HCT116 (cell line): Measurements from ENCODE around the gene ZNF492. TPM values are rescaled to one million over a fixed set of nuclear protein-coding genes. Genes with fewer than 3 reads are reported as not detected.

Source experiments
- ATAC-seq: fragments of 200-7000 bp; cut with Tn5 transposase; 2 replicates; pipeline ENCODE4 v1.9.1; 2020; ENCODE audit warnings: mild to moderate bottlenecking, moderate library complexity
- BruUV-seq: library from RNA; stranded (reverse); fragments of 400-500 nt; replicated peaks from 2 replicates; lab custom pipeline; 2021; lab: Mats Ljungman, UMichigan
- CTCF ChIA-PET: fragments of 300-600 bp; sonication (Branson Sonifier 250); formaldehyde crosslinking; loops from one replicate; lab custom pipeline; 2021; ENCODE audit warnings: antibody characterized with exemption; lab: Charles Lee
- POLR2A ChIA-PET: fragments of 300-600, 350-600 bp; sonication (Branson Sonifier 250); formaldehyde crosslinking; loops from one replicate; lab custom pipeline; 2021; ENCODE audit warnings: antibody characterized with exemption; lab: Charles Lee
- RAD21 ChIA-PET, 2 experiments: fragments of 300-600 bp; sonication (Branson Sonifier 250); formaldehyde crosslinking; loops; one replicate each; lab custom pipeline; 2023; ENCODE audit warnings: low total read pairs in 2 of 2; ENCODE audit not compliant: uncharacterized antibody in 2 of 2, unreplicated experiment in 2 of 2, low non-redundant PET in 1 of 2; lab: Charles Lee
- DNase-seq: peaks from one replicate; pipeline ENCODE4 v3.0.0-alpha.2; 2010; ENCODE audit warnings: low read depth, low spot score
- H2AFZ ChIP-seq: fragments of 200-600 bp; shearing (Covaris generic), sonication (generic); 2 replicates; pipeline ENCODE4 v1.6.1; 2017; ENCODE audit warnings: low read depth, mixed run types, mixed read lengths, antibody characterized with exemption, low read length; ENCODE audit not compliant: poor library complexity, severe bottlenecking
- H3K27ac ChIP-seq: 2 replicates; pipeline ENCODE4 v1.5.1; 2012; ENCODE audit warnings: low read depth, low read length
- H3K27me3 ChIP-seq: fragments of 200-600 bp; sonication (generic); 2 replicates; pipeline ENCODE4 v1.6.1; 2016; ENCODE audit warnings: mixed run types, low read length, mixed read lengths; ENCODE audit not compliant: insufficient read depth
- H3K36me3 ChIP-seq, 2 experiments: fragments of 200-500 bp in 1 of 2; fragments of 200-600 bp in 1 of 2; sonication (Bioruptor generic) in 1 of 2; sonication (generic) in 1 of 2; 2 replicates each; pipeline versions ENCODE4 v1.5.1 to v1.6.1; 2014 to 2016; ENCODE audit warnings: low read length in 2 of 2, inconsistent platforms in 1 of 2, mixed read lengths in 1 of 2, mixed run types in 1 of 2; ENCODE audit not compliant: insufficient read depth in 2 of 2, control insufficient read depth in 1 of 2
- H3K4me1 ChIP-seq, 2 experiments: fragments of 200-600 bp in 1 of 2; sonication (generic) in 1 of 2; 2 replicates each; pipeline versions ENCODE4 v1.5.1 to v1.6.1; 2012 to 2017; ENCODE audit warnings: low read length in 2 of 2, inconsistent platforms in 1 of 2, mild to moderate bottlenecking in 1 of 2, mixed read lengths in 1 of 2, mixed run types in 1 of 2, moderate library complexity in 1 of 2; ENCODE audit not compliant: insufficient read depth in 2 of 2, control insufficient read depth in 1 of 2
- H3K4me2 ChIP-seq: fragments of 200-600 bp; sonication (generic); 2 replicates; pipeline ENCODE4 v1.6.1; 2017; ENCODE audit warnings: mixed run types, low read length, mixed read lengths
- H3K4me3 ChIP-seq, 2 experiments: fragments of 200-600 bp in 1 of 2; sonication (generic) in 1 of 2; replicated peaks in 1 of 2; 2 replicates each; pipeline ENCODE4 v1.5.1; 2011 to 2016; ENCODE audit warnings: low read length in 2 of 2, control low read depth in 1 of 2, low read depth in 1 of 2, mild to moderate bottlenecking in 1 of 2, mixed read lengths in 1 of 2, mixed run types in 1 of 2
- H3K79me2 ChIP-seq: fragments of 200-600 bp; sonication (generic); 2 replicates; pipeline ENCODE4 v1.6.1; 2017; ENCODE audit warnings: mild to moderate bottlenecking, mixed run types, low read length, moderate library complexity, mixed read lengths; ENCODE audit not compliant: insufficient read depth
- H3K9ac ChIP-seq: fragments of 200-600 bp; sonication (generic); 2 replicates; pipeline ENCODE4 v1.6.1; 2016; ENCODE audit warnings: low read length, mixed read lengths
- H3K9me2 ChIP-seq: fragments of 200-600 bp; sonication (generic), shearing (Covaris generic); 2 replicates; pipeline ENCODE4 v1.6.1; 2017; ENCODE audit warnings: mixed run types, mild to moderate bottlenecking, moderate library complexity; ENCODE audit not compliant: insufficient read depth
- H3K9me3 ChIP-seq, 2 experiments: fragments of 200-500 bp in 1 of 2; fragments of 200-600 bp in 1 of 2; sonication (Bioruptor generic) in 1 of 2; sonication (generic) in 1 of 2; 2 replicates each; pipeline ENCODE4 v1.6.1; 2014 to 2017; ENCODE audit warnings: low read length in 2 of 2, mixed read lengths in 2 of 2, inconsistent platforms in 1 of 2, low read depth in 1 of 2, mild to moderate bottlenecking in 1 of 2, mixed run types in 1 of 2, moderate library complexity in 1 of 2; ENCODE audit not compliant: control insufficient read depth in 1 of 2, insufficient read depth in 1 of 2
- H4K20me1 ChIP-seq: fragments of 200-600 bp; sonication (generic), shearing (Covaris generic); 2 replicates; pipeline ENCODE4 v1.6.1; 2017; ENCODE audit warnings: mixed run types, mild to moderate bottlenecking, moderate library complexity; ENCODE audit not compliant: insufficient read depth
- CBX3 ChIP-seq: IDR thresholded peaks from 2 replicates; pipeline ENCODE4 v1.6.1; 2012; ENCODE audit warnings: low read depth
- CEBPB ChIP-seq: IDR thresholded peaks from 2 replicates; pipeline ENCODE4 v1.6.1; 2012; ENCODE audit warnings: low read depth
- ELF1 ChIP-seq: IDR thresholded peaks from 2 replicates; pipeline ENCODE4 v1.6.1; 2012; ENCODE audit warnings: low read depth, borderline replicate concordance
- EZH2 ChIP-seq: fragments of 200-600 bp; sonication (generic); IDR thresholded peaks from 2 replicates; pipeline ENCODE4 v1.6.1; 2017; ENCODE audit warnings: antibody characterized with exemption, mixed run types
- POLR2A ChIP-seq: IDR thresholded peaks from 2 replicates; pipeline ENCODE4 v1.7.0; 2011; ENCODE audit warnings: borderline replicate concordance; ENCODE audit not compliant: insufficient read depth, insufficient read length; ENCODE audit errors: extremely low read depth
- POLR2AphosphoS5 ChIP-seq: IDR thresholded peaks from 2 replicates; pipeline ENCODE4 v1.6.1; 2011; ENCODE audit warnings: mild to moderate bottlenecking, low read depth, low read length, moderate library complexity
- REST ChIP-seq: IDR thresholded peaks from 2 replicates; pipeline ENCODE4 v1.6.1; 2012; ENCODE audit warnings: low read depth
- SP1 ChIP-seq: IDR thresholded peaks from 2 replicates; pipeline ENCODE4 v1.6.1; 2012; ENCODE audit warnings: low read depth
- YY1 ChIP-seq: IDR thresholded peaks from 2 replicates; pipeline ENCODE4 v1.6.1; 2011; ENCODE audit warnings: low read length, low read depth, moderate library complexity, mild to moderate bottlenecking; ENCODE audit not compliant: insufficient replicate concordance; ENCODE audit errors: extremely low read depth
- ZFX ChIP-seq: fragments of 450-650 bp; IDR thresholded peaks from 2 replicates; pipeline ENCODE4 v1.6.1; 2017
- intact Hi-C: fragments of 100-400 bp; cut with micrococcal nuclease; formaldehyde crosslinking; loops from 2 replicates; pipeline ENCODE4 v1.10.0; 2022
- total RNA-seq: library from RNA; stranded (reverse); gene quantifications from one replicate; pipeline ENCODE4 v1.2.1, GENCODE V29; 2021; ENCODE audit not compliant: unreplicated experiment
- TF ChIP-seq, protein P1 (sequence below): IDR thresholded peaks from 2 replicates; pipeline ENCODE4 v1.6.1; 2012

ZNF492 gene
- total RNA-seq, 1 experiment from 2014 or later, result not detected

GRCh38 chr19:22612316-22612715 lies 21.8 kb upstream of the ZNF492 start:
- TF ChIP-seq ZFX, result no peak
- no peak for TF ChIP-seq ELF1
- TF ChIP-seq REST, result no peak
- TF ChIP-seq SP1, result no peak
- TF ChIP-seq YY1, result no peak
- TF ChIP-seq CBX3, result no peak
- no peak for TF ChIP-seq POLR2AphosphoS5
- no peak for TF ChIP-seq EZH2
- no peak for TF ChIP-seq POLR2A
- TF ChIP-seq, protein P1, sequence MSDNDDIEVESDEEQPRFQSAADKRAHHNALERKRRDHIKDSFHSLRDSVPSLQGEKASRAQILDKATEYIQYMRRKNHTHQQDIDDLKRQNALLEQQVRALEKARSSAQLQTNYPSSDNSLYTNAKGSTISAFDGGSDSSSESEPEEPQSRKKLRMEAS, result no peak
- no peak for TF ChIP-seq CEBPB
- Histone ChIP-seq H3K9me3 (peaks cover 9 to 17% of the 10 kb centered on the region in 2 experiments; a peak in 2 of 4 replicates), H3K4me1 (no peaks in the 10 kb centered on the region), H3K27ac (no peak overlapping the region), H4K20me1 (no peaks in the 10 kb centered on the region), H3K9ac (no peak overlapping the region), H3K4me2 (no peak overlapping the region), H3K9me2 (no peaks in the 10 kb centered on the region), H2AFZ (no peak overlapping the region), H3K4me3 (no peak overlapping the region), H3K36me3 (no peaks in the 10 kb centered on the region), H3K79me2 (no peaks in the 10 kb centered on the region), H3K27me3 (no peaks in the 10 kb centered on the region)
- DNase-seq, result no peak
- intact Hi-C loops, result no loop called here
- no peak for ATAC-seq
- RAD21 ChIA-PET, result no interaction called here
- CTCF ChIA-PET, result no interaction called here
- BruUV-seq, result no TSS peak
- POLR2A ChIA-PET, result no interaction called here
